H1 (cell line): ENCODE results near the gene ANKFY1. TPM values are rescaled to one million over a fixed set of nuclear protein-coding genes. Genes with fewer than 3 reads are reported as not detected.

ENCODE experiments used
- MAFK ChIP-seq: IDR thresholded peaks from 2 replicates; pipeline ENCODE4 v1.6.1; 2012; ENCODE audit warnings: low read depth, mild to moderate bottlenecking, improper control_type of control experiment, low read length
- TAF1 ChIP-seq: IDR thresholded peaks from 2 replicates; pipeline ENCODE4 v1.6.1; 2011; ENCODE audit warnings: mild to moderate bottlenecking, low read depth, low read length
- polyA plus RNA-seq, 7 experiments: library from polyadenylated mRNA; depleted of rRNA in 3 of 7; stranded (reverse) in 5 of 7; unstranded in 2 of 7; fragments of >200 nt in 5 of 7; fragments of 200-250 nt in 2 of 7; gene quantifications; 1 replicate in 5 of 7; 2 replicates in 1 of 7; 4 replicates in 1 of 7; pipeline versions ENCODE4 v1.2.1 to v1.2.3, GENCODE V29; 2011 to 2013; ENCODE audit warnings: missing spikeins in 2 of 7, mixed read lengths in 2 of 7
- total RNA-seq: library from RNA; stranded (reverse); fragmentation: NEBNext Ultra II Directional; extraction: Animal tissue kit (Norgen Biotek cat#: 25700); gene quantifications from 2 replicates; pipeline ENCODE4 v1.2.1, GENCODE V29; 2021

The ANKFY1 gene
- total and polyA plus RNA-seq, 2 of the 8 experiments (the other 6 are each of a cell fraction or from before 2014, with no cell fraction given), result 28.3 to 45.3 TPM

DNA sequence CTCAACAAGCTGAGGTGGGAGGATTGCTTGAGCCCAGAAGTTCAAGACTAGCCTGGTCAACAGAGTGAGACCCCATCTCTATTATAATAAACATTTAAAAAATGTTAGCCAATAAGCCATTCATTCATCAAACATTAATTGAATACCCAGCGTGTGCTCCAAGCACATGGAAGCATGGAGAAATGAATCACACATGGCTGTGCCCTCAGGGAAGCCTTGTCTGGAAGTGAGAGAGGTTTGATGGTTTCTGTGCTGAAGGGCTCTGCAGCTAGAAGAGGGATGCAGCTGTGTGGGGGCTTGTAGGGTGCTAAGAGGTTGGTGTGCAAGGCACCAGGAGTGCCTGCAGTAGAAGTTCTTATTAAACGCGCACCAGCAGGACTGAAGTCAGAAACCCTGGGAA, 109.6 kb downstream of the ANKFY1 start (continued):
- TF ChIP-seq MAFK (no peak), TAF1 (no peak)
